Adrenal gland (tissue), 12 donors: ENCODE measurements around the gene PLD1. TPM values are rescaled to one million over a fixed set of nuclear protein-coding genes. Genes with fewer than 3 reads are reported as not detected.

Experiments used
- DNase-seq, 7 donors: peaks; one replicate each; pipeline ENCODE4 v3.0.0-alpha.2; 2019 to 2020
- H3K27ac ChIP-seq, 5 donors: fragments of 200-600 bp; sonication (generic) in 4 of 5; 1 replicate in 3 of 5; 2 replicates in 2 of 5; pipeline versions ENCODE4 v1.5.1 to v1.8.0; 2016 to 2020; ENCODE audit warnings: mild to moderate bottlenecking in 1 of 5
- H3K27me3 ChIP-seq: fragments of 200-600 bp; 2 replicates; pipeline ENCODE4 v1.8.0; 2021
- H3K36me3 ChIP-seq, 2 donors: fragments of 200-600 bp; replicated peaks in 1 of 2; 1 replicate in 1 of 2; 2 replicates in 1 of 2; pipeline versions ENCODE4 v1.5.1 to v1.8.0; 2018 to 2022
- H3K4me1 ChIP-seq, 2 donors: fragments of 200-600 bp; replicated peaks in 1 of 2; 1 replicate in 1 of 2; 2 replicates in 1 of 2; pipeline versions ENCODE4 v1.5.1 to v1.8.0; 2018 to 2021
- H3K4me3 ChIP-seq, 4 donors: fragments of 200-600 bp; sonication (generic) in 3 of 4; one replicate each; pipeline ENCODE4 v1.5.1; 2016 to 2018
- H3K9me3 ChIP-seq, 3 donors: fragments of 200-600 bp; sonication (generic) in 1 of 3; replicated peaks in 1 of 3; 1 replicate in 2 of 3; 2 replicates in 1 of 3; pipeline versions ENCODE4 v1.5.1 to v1.8.0; 2016 to 2021
- POLR2A ChIP-seq, 2 donors: fragments of 450-650 bp; IDR thresholded peaks; one replicate each; pipeline ENCODE4 v1.6.1; 2017; ENCODE audit warnings: antibody characterized with exemption in 2 of 2, mild to moderate bottlenecking in 2 of 2, moderate library complexity in 1 of 2
- WGBS, 4 donors: extraction: QIAGEN DNeasy Blood & Tissue Kit in 2 of 4; methylation state at CpG; one replicate each; pipeline versions ENCODE4 v1.1.5 to v1.1.7; 2013 to 2017; 5-methylcytosine and 5-hydroxymethylcytosine counted together
- intact Hi-C, 2 donors: fragments of 100-400 bp; cut with DNase I; formaldehyde crosslinking; loops; one replicate each; pipeline versions ENCODE4 v1.14.1 to v1.15.0; 2022 to 2023
- polyA plus RNA-seq, 3 donors: library from polyadenylated mRNA; stranded (reverse); fragments of 200-250 nt in 2 of 3; fragments of 350-450 nt in 1 of 3; fragmentation: Illumina TruSeq in 1 of 3; extraction: RNeasy Lipid Tissue Mini Kit (QIAGEN cat#74804) in 1 of 3; gene quantifications; one replicate each; pipeline ENCODE4 v1.2.3, GENCODE V29; 2013 to 2014
- total RNA-seq, 9 donors: library from RNA; depleted of rRNA in 4 of 9; stranded (reverse); fragments of >200 nt in 4 of 9; fragments of 120-200 nt in 1 of 9; fragmentation: NEBNext Ultra II Directional in 1 of 9; extraction: Animal tissue kit (Norgen Biotek cat#: 25700) in 1 of 9; gene quantifications; one replicate each; pipeline versions ENCODE4 v1.1.0 to v1.2.4, GENCODE V29; 2013 to 2023
- TF ChIP-seq, protein P1 (sequence below), 6 experiments: fragments of 450-650 bp in 4 of 6; fragments of 200-600 bp in 2 of 6; sonication (generic) in 1 of 6; IDR thresholded peaks; 1 replicate in 5 of 6; 2 replicates in 1 of 6; pipeline versions ENCODE4 v1.5.1 to v1.8.0; 2016 to 2021; ENCODE audit warnings: antibody characterized with exemption in 6 of 6, mild to moderate bottlenecking in 2 of 6, moderate library complexity in 1 of 6
- donor health status: healthy with polysubstance abuse.
- donor health status: Bipolar disorder and iron deficiency.
- donor health status: DM: yes; HTN: yes; CAD: no.
- donor health status: DM: no; HTN: no; CAD: no.
- donor health status: DM: no; HTN: no; CAD: no.
- donor health status: DM: yes; HTN: yes; CAD: no.

PLD1 gene
- total and polyA plus RNA-seq, 12 donors = 25.7 to 178 (median 94.5) TPM

- no peak for TF ChIP-seq POLR2A (IDR thresholded peaks at IDR 0.05)
- TF ChIP-seq, protein P1, sequence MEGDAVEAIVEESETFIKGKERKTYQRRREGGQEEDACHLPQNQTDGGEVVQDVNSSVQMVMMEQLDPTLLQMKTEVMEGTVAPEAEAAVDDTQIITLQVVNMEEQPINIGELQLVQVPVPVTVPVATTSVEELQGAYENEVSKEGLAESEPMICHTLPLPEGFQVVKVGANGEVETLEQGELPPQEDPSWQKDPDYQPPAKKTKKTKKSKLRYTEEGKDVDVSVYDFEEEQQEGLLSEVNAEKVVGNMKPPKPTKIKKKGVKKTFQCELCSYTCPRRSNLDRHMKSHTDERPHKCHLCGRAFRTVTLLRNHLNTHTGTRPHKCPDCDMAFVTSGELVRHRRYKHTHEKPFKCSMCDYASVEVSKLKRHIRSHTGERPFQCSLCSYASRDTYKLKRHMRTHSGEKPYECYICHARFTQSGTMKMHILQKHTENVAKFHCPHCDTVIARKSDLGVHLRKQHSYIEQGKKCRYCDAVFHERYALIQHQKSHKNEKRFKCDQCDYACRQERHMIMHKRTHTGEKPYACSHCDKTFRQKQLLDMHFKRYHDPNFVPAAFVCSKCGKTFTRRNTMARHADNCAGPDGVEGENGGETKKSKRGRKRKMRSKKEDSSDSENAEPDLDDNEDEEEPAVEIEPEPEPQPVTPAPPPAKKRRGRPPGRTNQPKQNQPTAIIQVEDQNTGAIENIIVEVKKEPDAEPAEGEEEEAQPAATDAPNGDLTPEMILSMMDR (IDR thresholded peaks at IDR 0.05) = no peak
- WGBS, 4 donors = 95 to 98% (median 97%) methylated on average over 12 to 40 of the region's 40 CpGs
- Histone ChIP-seq H3K4me3 (no peak overlapping the region), H3K36me3 (no peaks in the 10 kb centered on the region), H3K27me3 (no peaks in the 10 kb centered on the region), H3K9me3 (no peaks in the 10 kb centered on the region), H3K27ac (peak overlapping the region in 2 of 5 donors; percentile 19 to 83), H3K4me1 (peaks cover 38 to 70% of the 10 kb centered on the region in 2 donors)
- no peak for DNase-seq
- intact Hi-C loops = no loop called here
Observed at GRCh38 chr3:171745577-171746319, 64.5 kb downstream of the PLD1 start.

DNA sequence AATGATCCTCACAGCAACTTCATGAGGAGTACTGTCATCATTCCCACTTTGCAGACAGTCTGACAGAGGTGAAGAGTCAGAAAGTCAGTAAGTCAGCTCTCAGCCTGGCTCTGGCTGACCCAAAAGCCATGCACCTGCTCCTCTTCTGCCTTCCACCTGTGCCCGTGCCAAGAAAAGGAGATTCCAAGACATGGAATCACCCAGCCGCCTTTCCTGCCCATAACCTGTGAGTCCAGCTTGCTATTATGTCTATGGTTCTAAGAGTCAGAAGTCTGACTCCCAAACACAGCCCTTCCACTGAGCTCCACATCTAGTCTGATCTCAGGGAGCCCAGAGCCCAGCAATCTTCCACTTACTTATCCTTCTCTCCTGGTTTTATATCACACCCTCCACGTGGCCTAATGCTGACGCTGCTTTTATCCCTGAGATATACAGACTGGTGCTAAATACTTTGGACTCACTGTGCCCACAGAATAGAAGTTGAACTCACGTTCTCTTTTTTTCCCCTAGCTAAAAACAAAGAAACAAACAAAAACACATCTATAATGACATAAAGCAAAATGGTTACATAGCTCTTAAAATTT, 66.0 kb downstream of the PLD1 start:
- Histone ChIP-seq H3K36me3 (no peaks in the 10 kb centered on the region), H3K27ac (peak overlapping the region in 2 of 5 donors; percentile 19 to 37), H3K4me3 (no peak overlapping the region), H3K9me3 (no peaks in the 10 kb centered on the region), H3K4me1 (peaks cover 29 to 76% of the 10 kb centered on the region in 2 donors), H3K27me3 (no peaks in the 10 kb centered on the region)
- TF ChIP-seq POLR2A (IDR thresholded peaks at IDR 0.05) = no peak
- TF ChIP-seq, protein P1 (IDR thresholded peaks at IDR 0.05) = no peak
- WGBS, 4 donors = 77 to 83% (median 81%) methylated on average over 5 of the region's 5 CpGs
- DNase-seq = no peak
- intact Hi-C loops = no loop called here

DNA sequence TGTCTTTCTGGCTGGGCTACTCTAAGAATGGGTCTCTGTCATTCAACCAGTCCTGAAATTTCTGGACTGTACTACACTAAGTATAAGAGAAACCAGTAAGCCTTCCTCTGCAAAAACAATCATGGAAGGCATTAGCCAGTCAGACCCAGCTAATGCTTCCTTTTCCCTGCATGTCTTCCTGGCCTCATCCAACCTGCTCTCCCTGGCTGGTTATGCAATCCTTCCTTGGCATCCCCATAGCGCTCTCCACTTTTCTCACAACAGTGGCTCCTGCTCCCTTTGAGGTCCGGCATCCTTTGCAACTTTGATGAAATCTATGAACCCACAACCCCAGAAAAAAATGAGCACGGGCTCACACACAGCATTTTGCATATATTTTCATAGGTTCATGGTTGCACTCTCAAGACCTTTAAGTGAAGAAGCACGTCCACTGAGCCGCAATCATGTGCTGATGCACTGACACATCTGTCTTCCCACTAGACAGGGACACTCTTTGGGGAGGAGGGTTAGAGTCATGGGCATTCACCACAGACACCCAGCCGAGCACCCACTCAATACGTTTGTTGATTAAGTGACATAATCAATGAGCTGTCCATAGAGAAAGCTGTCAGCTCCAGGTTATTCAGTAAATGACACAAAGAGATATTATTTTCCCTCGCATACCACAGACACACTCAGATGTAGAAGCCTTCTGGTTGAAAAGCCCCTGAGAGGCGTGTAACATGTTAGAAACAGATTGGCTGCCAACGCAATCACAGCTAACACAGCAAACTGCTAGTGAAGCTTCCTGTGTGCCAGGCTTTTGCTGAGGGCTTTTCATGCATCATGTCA, 66.7 kb downstream of the PLD1 start:
- Histone ChIP-seq H3K36me3 (no peaks in the 10 kb centered on the region), H3K27ac (peak overlapping the region in 1 of 5 donors; percentile 1), H3K27me3 (no peaks in the 10 kb centered on the region), H3K9me3 (no peaks in the 10 kb centered on the region), H3K4me3 (no peak overlapping the region), H3K4me1 (peaks cover 22 to 76% of the 10 kb centered on the region in 2 donors)
- DNase-seq = no peak
- intact Hi-C loops = no loop called here
- no peak for TF ChIP-seq POLR2A (IDR thresholded peaks at IDR 0.05)
- TF ChIP-seq, protein P1 (IDR thresholded peaks at IDR 0.05) = no peak
- WGBS, 4 donors = 89 to 95% (median 92%) methylated on average over 10 of the region's 10 CpGs

DNA sequence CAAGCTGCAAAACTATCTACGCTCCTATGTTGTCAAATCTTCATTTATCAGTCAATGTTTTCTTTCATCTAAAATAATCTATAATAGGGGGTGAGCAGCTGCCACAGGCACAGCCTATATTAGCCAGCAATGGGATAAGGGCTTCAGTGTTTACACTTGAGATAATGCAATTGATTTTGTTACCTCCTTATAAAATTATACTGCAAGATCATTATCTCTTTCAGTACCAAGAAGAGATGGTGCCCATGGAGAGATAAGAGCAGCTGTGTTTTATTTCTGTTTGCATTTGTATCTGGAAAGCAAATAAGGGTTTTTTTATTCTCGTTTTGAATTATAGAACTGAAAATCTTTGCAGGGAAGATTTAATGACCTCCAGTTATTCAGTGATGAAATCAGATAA, 68.9 kb downstream of the PLD1 start:
- DNase-seq = no peak
- no peaks in the 10 kb centered on the region for H3K9me3 ChIP-seq
- H3K36me3 ChIP-seq = peaks cover 0 to 3% of the 10 kb centered on the region in 2 donors
- intact Hi-C loops = no loop called here
- WGBS, 4 donors = 39 to 51% (median 51%) methylated on average over 2 of the region's 2 CpGs
- H3K4me1 ChIP-seq = peaks cover 5 to 57% of the 10 kb centered on the region in 2 donors
- H3K4me3 ChIP-seq = no peak overlapping the region
- no peaks in the 10 kb centered on the region for H3K27me3 ChIP-seq
- TF ChIP-seq, protein P1 (IDR thresholded peaks at IDR 0.05) = no peak
- TF ChIP-seq POLR2A (IDR thresholded peaks at IDR 0.05) = no peak
- H3K27ac ChIP-seq = no peak overlapping the region
